Astrocyte (in vitro differentiated cells and primary cell): ENCODE data around the gene RALGPS1.

ENCODE experiments used
- EZH2 ChIP-seq: IDR thresholded peaks from 2 replicates; pipeline ENCODE4 v1.6.1; 2012; ENCODE audit warnings: mild to moderate bottlenecking, low read length, inconsistent platforms; ENCODE audit not compliant: insufficient read depth
- TF ChIP-seq, protein P1 (sequence below): IDR thresholded peaks from 2 replicates; pipeline ENCODE4 v1.5.1; 2011; ENCODE audit warnings: low read depth, mild to moderate bottlenecking, inconsistent platforms, low read length, moderate library complexity; ENCODE audit not compliant: insufficient read depth

DNA sequence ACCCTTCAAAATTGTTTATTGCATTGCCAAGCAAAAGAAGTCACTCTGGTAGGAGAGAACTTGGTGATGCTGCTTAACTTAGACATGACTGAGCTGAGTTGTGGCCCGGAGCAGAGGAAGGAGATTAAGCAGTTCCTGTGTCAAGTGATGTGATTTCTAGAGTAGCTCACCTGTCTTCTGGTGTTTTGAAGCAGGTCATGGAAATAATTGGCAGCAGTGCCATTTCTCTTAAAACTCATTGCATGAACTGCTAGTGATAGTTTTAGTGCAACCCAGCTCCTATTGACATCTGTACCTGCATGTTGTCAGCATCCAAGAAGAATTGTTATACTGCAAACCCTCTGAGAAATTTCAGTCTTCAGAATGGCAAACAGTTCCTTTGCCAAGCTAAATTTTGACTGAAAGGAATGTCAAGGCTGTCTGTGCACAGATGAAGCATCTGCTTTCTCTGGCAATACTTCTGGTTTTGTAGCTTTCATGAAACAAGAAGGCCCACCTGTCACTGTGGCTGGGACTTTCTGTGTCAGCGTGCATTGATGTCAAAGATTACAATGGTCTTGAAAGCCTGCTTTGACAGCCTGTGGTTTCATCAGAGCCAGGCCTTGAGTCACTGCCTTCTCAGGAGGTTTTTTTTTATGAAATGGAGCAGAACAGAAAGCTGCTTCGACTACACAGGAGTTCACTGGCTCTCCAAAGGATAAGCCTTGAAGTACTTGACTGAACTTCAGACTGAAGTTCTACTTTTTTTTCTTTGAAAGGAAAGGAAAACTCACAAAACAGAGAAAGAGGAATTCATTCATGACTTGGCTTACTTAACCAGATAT lies 90.6 kb downstream of the RALGPS1 start:
- TF ChIP-seq, protein P1, sequence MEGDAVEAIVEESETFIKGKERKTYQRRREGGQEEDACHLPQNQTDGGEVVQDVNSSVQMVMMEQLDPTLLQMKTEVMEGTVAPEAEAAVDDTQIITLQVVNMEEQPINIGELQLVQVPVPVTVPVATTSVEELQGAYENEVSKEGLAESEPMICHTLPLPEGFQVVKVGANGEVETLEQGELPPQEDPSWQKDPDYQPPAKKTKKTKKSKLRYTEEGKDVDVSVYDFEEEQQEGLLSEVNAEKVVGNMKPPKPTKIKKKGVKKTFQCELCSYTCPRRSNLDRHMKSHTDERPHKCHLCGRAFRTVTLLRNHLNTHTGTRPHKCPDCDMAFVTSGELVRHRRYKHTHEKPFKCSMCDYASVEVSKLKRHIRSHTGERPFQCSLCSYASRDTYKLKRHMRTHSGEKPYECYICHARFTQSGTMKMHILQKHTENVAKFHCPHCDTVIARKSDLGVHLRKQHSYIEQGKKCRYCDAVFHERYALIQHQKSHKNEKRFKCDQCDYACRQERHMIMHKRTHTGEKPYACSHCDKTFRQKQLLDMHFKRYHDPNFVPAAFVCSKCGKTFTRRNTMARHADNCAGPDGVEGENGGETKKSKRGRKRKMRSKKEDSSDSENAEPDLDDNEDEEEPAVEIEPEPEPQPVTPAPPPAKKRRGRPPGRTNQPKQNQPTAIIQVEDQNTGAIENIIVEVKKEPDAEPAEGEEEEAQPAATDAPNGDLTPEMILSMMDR, result no peak
- TF ChIP-seq EZH2, result no peak
